ENCODE results near the gene TXNL1.

GRCh38 chr18:56563568-56563967 is 74.8 kb downstream of the TXNL1 start:
- TF ChIP-seq EZH2 (IDR thresholded peaks at IDR 0.05; ENCODE audit: insufficient read depth, poor library complexity, severe bottlenecking) (no peak), EZH2phosphoT487 (IDR thresholded peaks at IDR 0.05; ENCODE audit: insufficient read depth, low read depth) (no peak)
